ENCODE data around the gene PAK3.

GRCh38 chrX:111168314-111168713 is 72.3 kb downstream of the PAK3 start:
- TF ChIP-seq CTCF (IDR thresholded peaks at IDR 0.05) (no peak), POLR2A (IDR thresholded peaks at IDR 0.05) (no peak)

Data from thyroid gland (tissue), 4 donors.